Smooth muscle cell (in vitro differentiated cells): Measurements from ENCODE around the gene STK33. TPM values are rescaled to one million over a fixed set of nuclear protein-coding genes. Genes with fewer than 3 reads are reported as not detected.

Source experiments
- DNase-seq: peaks from one replicate; lab custom pipeline; 2025; ENCODE audit not compliant: unreplicated experiment; lab: John Stamatoyannopoulos, UW
- H2AFZ ChIP-seq: fragments of 200-600 bp; sonication (generic); 2 replicates; pipeline ENCODE4 v1.6.0; 2016; ENCODE audit warnings: antibody characterized with exemption, low read depth, mild to moderate bottlenecking
- H3F3A ChIP-seq: fragments of 200-600 bp; sonication (generic); 2 replicates; pipeline ENCODE4 v1.6.0; 2017; ENCODE audit warnings: antibody characterized with exemption, low read depth
- H3K27ac ChIP-seq: fragments of 200-600 bp; sonication (generic); 2 replicates; pipeline ENCODE4 v1.5.1; 2016; ENCODE audit warnings: low read depth, mild to moderate bottlenecking
- H3K27me3 ChIP-seq: fragments of 200-600 bp; sonication (generic); 2 replicates; pipeline ENCODE4 v1.6.1; 2016; ENCODE audit warnings: low read depth, mild to moderate bottlenecking
- H3K36me3 ChIP-seq: fragments of 200-600 bp; sonication (generic); 2 replicates; pipeline ENCODE4 v1.5.1; 2016; ENCODE audit warnings: low read depth
- H3K4me1 ChIP-seq: fragments of 200-600 bp; sonication (generic); 2 replicates; pipeline ENCODE4 v1.5.1; 2016; ENCODE audit warnings: low read depth
- H3K4me2 ChIP-seq: fragments of 200-600 bp; sonication (generic); 2 replicates; pipeline ENCODE4 v1.6.0; 2016; ENCODE audit warnings: mild to moderate bottlenecking
- H3K4me3 ChIP-seq: fragments of 200-600 bp; sonication (generic); 2 replicates; pipeline ENCODE4 v1.5.1; 2016; ENCODE audit warnings: mild to moderate bottlenecking
- H3K79me2 ChIP-seq: fragments of 200-600 bp; sonication (generic); 2 replicates; pipeline ENCODE4 v1.6.0; 2016; ENCODE audit warnings: low read depth, mild to moderate bottlenecking
- H3K9ac ChIP-seq: fragments of 200-600 bp; sonication (generic); 2 replicates; pipeline ENCODE4 v1.6.0; 2016; ENCODE audit warnings: low read depth
- H3K9me3 ChIP-seq: fragments of 200-600 bp; sonication (generic); replicated peaks from 2 replicates; pipeline ENCODE4 v1.5.1; 2016; ENCODE audit warnings: low read depth
- H4K20me1 ChIP-seq: fragments of 200-600 bp; sonication (generic); 2 replicates; pipeline ENCODE4 v1.6.0; 2016; ENCODE audit warnings: low read depth
- CTCF ChIP-seq: fragments of 200-600 bp; sonication (generic); IDR thresholded peaks from 2 replicates; pipeline ENCODE4 v1.5.1; 2017; ENCODE audit warnings: borderline replicate concordance, mild to moderate bottlenecking, antibody characterized with exemption; ENCODE audit not compliant: insufficient read depth, poor library complexity, severe bottlenecking
- WGBS: methylation state at CpG from one replicate; pipeline ENCODE4 v1.1.7; 2016; ENCODE audit warnings: low lambda C conversion rate; 5-methylcytosine and 5-hydroxymethylcytosine counted together
- polyA plus RNA-seq: library from polyadenylated mRNA; unstranded; fragments of >200 nt; fragmentation: Nextera tagmentation; extraction: Ambion mirVana; gene quantifications from 2 replicates; pipeline ENCODE4 v1.2.1, GENCODE V29; 2016
- total RNA-seq: library from RNA; depleted of rRNA; stranded (reverse); fragments of >200 nt; gene quantifications from 2 replicates; pipeline ENCODE4 v1.2.3, GENCODE V29; 2014

The STK33 gene
- total and polyA plus RNA-seq, 2 experiments from 2014 or later = 1.2 to 2.9 TPM

- no peak overlapping the region for H3K4me3 ChIP-seq
- 89% methylated on average over 9 of the region's 9 CpGs for WGBS
- no peaks in the 10 kb centered on the region for H4K20me1 ChIP-seq
- H3F3A ChIP-seq = no peaks in the 10 kb centered on the region
- H3K9ac ChIP-seq = no peak overlapping the region
- no peaks in the 10 kb centered on the region for H3K9me3 ChIP-seq
- H3K79me2 ChIP-seq = no peaks in the 10 kb centered on the region
- no peaks in the 10 kb centered on the region for H3K36me3 ChIP-seq
- no peak overlapping the region for H3K4me2 ChIP-seq
- no peaks in the 10 kb centered on the region for H3K27me3 ChIP-seq
- TF ChIP-seq CTCF = no peak
- H3K27ac ChIP-seq = no peak overlapping the region
- no peak overlapping the region for H2AFZ ChIP-seq
- H3K4me1 ChIP-seq = peaks cover 2% of the 10 kb centered on the region
- DNase-seq = no peak
Measured at GRCh38 chr11:8360086-8360828, 233.8 kb downstream of the STK33 start.

- H3K36me3 ChIP-seq = no peaks in the 10 kb centered on the region
- peaks cover 9% of the 10 kb centered on the region for H3K4me1 ChIP-seq
- H3K9me3 ChIP-seq = no peaks in the 10 kb centered on the region
- H2AFZ ChIP-seq = no peak overlapping the region
- H3K79me2 ChIP-seq = no peaks in the 10 kb centered on the region
- no peak overlapping the region for H3K9ac ChIP-seq
- H3K27ac ChIP-seq = no peak overlapping the region
- no peaks in the 10 kb centered on the region for H3F3A ChIP-seq
- TF ChIP-seq CTCF = no peak
- no peak for DNase-seq
- H3K27me3 ChIP-seq = no peaks in the 10 kb centered on the region
- no peak overlapping the region for H3K4me2 ChIP-seq
- WGBS = 93% methylated on average over 6 of the region's 6 CpGs
- H4K20me1 ChIP-seq = no peaks in the 10 kb centered on the region
- H3K4me3 ChIP-seq = no peak overlapping the region
Measured at GRCh38 chr11:8359521-8359920, 234.5 kb downstream of the STK33 start.

GRCh38 chr11:8357891-8358566 lies 236.0 kb downstream of the STK33 start:
- no peak overlapping the region for H2AFZ ChIP-seq
- no peaks in the 10 kb centered on the region for H3K27me3 ChIP-seq
- TF ChIP-seq CTCF = no peak
- no peaks in the 10 kb centered on the region for H4K20me1 ChIP-seq
- no peaks in the 10 kb centered on the region for H3K79me2 ChIP-seq
- no peak for DNase-seq
- no peak overlapping the region for H3K4me2 ChIP-seq
- no peaks in the 10 kb centered on the region for H3F3A ChIP-seq
- no peaks in the 10 kb centered on the region for H3K9me3 ChIP-seq
- no peak overlapping the region for H3K27ac ChIP-seq
- H3K9ac ChIP-seq = no peak overlapping the region
- 90% methylated on average over 13 of the region's 13 CpGs for WGBS
- peaks cover 11% of the 10 kb centered on the region for H3K4me1 ChIP-seq
- H3K36me3 ChIP-seq = no peaks in the 10 kb centered on the region
- no peak overlapping the region for H3K4me3 ChIP-seq

- DNase-seq = no peak
- Histone ChIP-seq H2AFZ (no peak overlapping the region), H3K27me3 (no peaks in the 10 kb centered on the region), H3K4me1 (peaks cover 11% of the 10 kb centered on the region), H3F3A (no peaks in the 10 kb centered on the region), H4K20me1 (no peaks in the 10 kb centered on the region), H3K9me3 (no peaks in the 10 kb centered on the region), H3K27ac (no peak overlapping the region), H3K79me2 (no peaks in the 10 kb centered on the region), H3K9ac (no peak overlapping the region), H3K4me3 (no peak overlapping the region), H3K4me2 (no peak overlapping the region), H3K36me3 (no peaks in the 10 kb centered on the region)
- no peak for TF ChIP-seq CTCF
- WGBS = 89% methylated on average over 4 of the region's 4 CpGs
Measured at GRCh38 chr11:8357505-8357888, 236.5 kb downstream of the STK33 start.
